ENCODE data around the gene MAP2K6.

MAP2K6 gene

GRCh38 chr17:69535016-69535570 is 120.6 kb downstream of the MAP2K6 start:
- no peak for DNase-seq (ENCODE audit: low read depth)

GRCh38 chr17:69538795-69539194 is 124.3 kb downstream of the MAP2K6 start:
- DNase-seq (ENCODE audit: low read depth), result no peak

- DNase-seq (ENCODE audit: low read depth), result no peak
These were observed 124.8 kb downstream of the MAP2K6 start for GRCh38 chr17:69539274-69539673.

GRCh38 chr17:69539781-69540319 is 125.4 kb downstream of the MAP2K6 start:
- DNase-seq (ENCODE audit: low read depth), result no peak

- DNase-seq (ENCODE audit: low read depth), result no peak
These were observed 125.9 kb downstream of the MAP2K6 start for GRCh38 chr17:69540356-69540755.

GRCh38 chr17:69547230-69547629 is 132.7 kb downstream of the MAP2K6 start:
- DNase-seq (ENCODE audit: low read depth), result no peak

- no peak for DNase-seq (ENCODE audit: low read depth)
These were observed 133.4 kb downstream of the MAP2K6 start for GRCh38 chr17:69547947-69548346.

GRCh38 chr17:69551212-69552010 is 136.9 kb downstream of the MAP2K6 start:
- DNase-seq (ENCODE audit: low read depth), result no peak

GRCh38 chr17:69552986-69553667 is 138.6 kb downstream of the MAP2K6 start:
- DNase-seq (ENCODE audit: low read depth), result no peak

GRCh38 chr17:69555056-69555455 is 140.6 kb downstream of the MAP2K6 start:
- no peak for DNase-seq (ENCODE audit: low read depth)

- no peak for DNase-seq (ENCODE audit: low read depth)
These were observed 142.8 kb downstream of the MAP2K6 start for GRCh38 chr17:69557339-69557738.

GRCh38 chr17:69558796-69559195 is 144.3 kb downstream of the MAP2K6 start:
- no peak for DNase-seq (ENCODE audit: low read depth)

- no peak for DNase-seq (ENCODE audit: low read depth)
These were observed 146.5 kb downstream of the MAP2K6 start for GRCh38 chr17:69560987-69561441.

- DNase-seq (ENCODE audit: low read depth), result no peak
These were observed 147.0 kb downstream of the MAP2K6 start for GRCh38 chr17:69561462-69561861.

GRCh38 chr17:69565447-69565846 is 150.9 kb downstream of the MAP2K6 start:
- no peak for DNase-seq (ENCODE audit: low read depth)

- no peak for DNase-seq (ENCODE audit: low read depth)
These were observed 152.6 kb downstream of the MAP2K6 start for GRCh38 chr17:69567130-69567529.

GRCh38 chr17:69572747-69573146 is 158.2 kb downstream of the MAP2K6 start:
- no peak for DNase-seq (ENCODE audit: low read depth)

- DNase-seq (ENCODE audit: low read depth), result no peak
These were observed 158.9 kb downstream of the MAP2K6 start for GRCh38 chr17:69573396-69573795.

GRCh38 chr17:69574257-69575197 is 160.0 kb downstream of the MAP2K6 start:
- DNase-seq (ENCODE audit: low read depth), result no peak

GRCh38 chr17:69575346-69575761 is 160.9 kb downstream of the MAP2K6 start:
- DNase-seq (ENCODE audit: low read depth), result no peak

- DNase-seq (ENCODE audit: low read depth), result no peak
These were observed 162.6 kb downstream of the MAP2K6 start for GRCh38 chr17:69577098-69577497.

Measured in CMK (cell line).